GM18909 (cell line): ENCODE measurements around the gene IDNK.
"Not testable (repeated sequence)": the region's sequence is repeated elsewhere in the genome, so short reads cannot be mapped to it uniquely, and the experiment has no call there.

Source experiments
- ATAC-seq: cut with Tn5 transposase; IDR thresholded peaks from one replicate; pipeline ENCODE4 v1.9.1; 2021; ENCODE audit warnings: mild to moderate bottlenecking; ENCODE audit not compliant: unreplicated experiment, poor library complexity

The IDNK gene

DNA sequence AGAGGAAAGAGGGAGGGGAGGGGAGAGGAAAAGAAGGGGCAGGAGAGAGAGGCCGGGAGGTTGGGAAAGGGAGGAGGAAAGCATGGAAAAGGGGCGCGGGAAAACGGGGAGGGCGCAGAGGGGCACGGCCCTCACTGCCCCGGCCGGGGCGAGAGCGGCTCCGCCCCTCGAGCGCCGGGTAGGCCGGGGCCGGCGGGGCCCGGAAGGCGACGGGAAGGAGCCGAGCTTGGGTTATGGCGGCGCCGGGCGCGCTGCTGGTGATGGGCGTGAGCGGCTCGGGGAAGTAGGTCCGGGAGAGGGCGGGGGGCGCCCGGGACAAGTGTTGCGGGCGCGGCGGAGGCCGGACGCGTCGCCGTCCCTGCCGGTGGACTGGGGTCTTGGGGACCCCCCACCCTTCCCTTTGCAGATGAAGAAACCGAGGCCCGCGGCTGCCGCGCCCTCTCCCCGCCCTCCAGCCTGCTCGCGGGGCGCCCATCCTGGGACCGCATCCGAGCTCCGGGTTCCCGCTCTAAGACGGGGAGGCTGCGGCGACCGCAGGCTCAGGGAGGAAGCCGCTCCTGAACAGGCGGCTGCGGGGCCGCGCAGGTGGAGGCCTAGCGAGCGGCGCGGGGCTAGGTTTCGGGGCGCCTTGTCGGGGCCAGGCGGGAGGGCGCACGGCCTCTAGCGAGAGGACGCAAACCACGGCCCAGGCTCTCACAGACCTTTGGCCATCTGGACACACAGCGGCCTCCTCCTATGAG lies at the start of gene IDNK:
Gene IDNK (plus strand): TSS at position 205 of the 740 bp plus-strand sequence. CDS start 29 bp downstream, at position 234.
- peak; percentile 87 for ATAC-seq

DNA sequence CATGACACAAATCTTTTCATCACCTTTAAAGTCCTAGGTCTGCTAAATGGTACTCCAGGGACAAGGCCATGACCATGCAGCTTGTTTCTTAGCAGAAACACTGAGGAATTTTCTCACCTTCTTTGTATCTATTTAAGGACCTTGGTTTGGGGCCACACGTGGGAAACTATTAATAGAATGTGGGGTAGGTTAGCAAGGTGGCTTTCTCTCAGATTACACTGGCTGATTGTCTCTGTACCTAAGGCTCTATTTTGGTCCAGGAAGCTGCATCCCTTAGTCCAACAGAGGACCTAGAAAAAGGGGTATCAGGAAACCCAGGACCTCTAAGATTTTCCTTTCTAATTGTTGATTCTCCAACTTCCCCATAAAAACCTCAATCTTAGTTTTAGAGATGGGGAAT lies 48.5 kb upstream of the IDNK start:
- ATAC-seq: no peak

DNA sequence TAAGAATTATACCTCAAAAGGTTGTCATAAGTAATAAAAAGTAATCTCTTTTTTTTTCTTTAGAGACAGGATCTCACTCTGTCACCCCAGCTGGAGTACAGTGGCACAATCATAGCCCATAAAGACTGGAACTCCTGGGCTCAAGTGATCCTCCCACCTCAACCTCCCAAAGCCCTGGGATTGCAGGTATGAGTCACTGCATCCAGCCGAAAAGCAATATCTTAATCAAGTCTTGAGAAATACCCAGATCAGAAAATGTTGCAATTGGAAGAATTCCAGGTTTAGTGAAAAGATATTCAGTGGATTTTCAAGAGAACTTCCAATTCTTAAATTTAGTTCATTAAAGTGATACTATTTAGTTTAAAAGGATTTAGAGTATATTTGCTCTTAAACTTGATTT lies 40.9 kb upstream of the IDNK start:
- ATAC-seq: no peak

DNA sequence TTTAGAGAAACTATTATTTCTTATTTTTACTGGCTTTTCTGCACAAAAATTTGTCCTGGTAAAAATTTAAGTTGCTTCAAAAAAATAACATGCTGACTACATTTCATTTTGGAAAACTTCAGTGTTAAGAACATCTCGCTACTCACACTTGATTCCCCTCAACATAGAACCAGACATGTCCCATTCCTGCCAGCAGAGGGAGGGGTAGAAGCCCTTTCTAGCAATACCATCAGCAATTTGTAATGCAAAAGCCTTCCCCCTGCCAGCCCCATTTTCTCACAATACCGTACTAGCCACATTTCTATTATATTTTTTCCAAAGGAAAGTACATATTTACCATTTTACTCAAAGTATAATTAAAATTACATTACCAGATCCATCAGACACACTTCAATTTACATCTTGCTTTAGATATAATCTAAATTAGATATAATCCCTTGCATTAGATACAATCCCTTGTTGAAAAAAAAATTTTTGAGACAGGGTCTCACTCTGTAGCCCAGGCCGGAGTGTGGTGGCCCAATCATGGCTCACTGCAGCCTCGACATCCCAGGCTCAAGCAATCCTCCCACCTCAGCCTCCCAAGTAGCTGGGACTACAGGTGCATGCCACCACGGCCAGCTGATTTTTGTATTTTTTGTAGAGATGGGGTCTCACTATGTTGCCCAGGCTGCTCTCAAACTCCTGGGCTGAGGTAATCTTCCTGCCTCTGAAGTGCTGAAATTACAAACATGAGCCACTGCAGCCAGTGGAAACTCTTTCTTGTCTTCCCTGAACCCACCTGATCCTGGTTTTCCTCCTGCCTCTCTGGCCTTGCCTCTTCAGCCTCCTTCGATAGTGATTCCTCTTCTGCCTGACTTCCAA lies 39.6 kb upstream of the IDNK start:
- peak; percentile 69 for ATAC-seq

DNA sequence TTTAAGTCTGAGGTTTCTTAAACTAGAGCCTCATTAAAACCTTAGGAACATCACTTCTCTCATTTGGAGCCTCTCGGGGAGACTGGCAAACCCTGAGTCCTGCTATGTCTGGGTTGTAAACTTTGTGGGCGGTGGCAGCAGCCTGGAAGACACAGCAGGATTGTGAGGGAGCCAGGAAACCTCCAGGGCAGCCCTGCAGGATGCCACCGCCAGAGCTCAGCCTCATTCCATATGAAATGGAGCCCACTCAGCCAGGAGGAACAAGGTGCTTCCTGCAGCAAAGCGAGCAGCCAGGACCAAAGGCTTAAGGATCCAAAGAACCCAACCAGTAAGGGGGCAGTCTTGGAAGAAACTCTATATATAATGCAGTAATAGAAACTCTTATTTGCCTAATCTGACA lies 37.9 kb upstream of the IDNK start:
- no peak for ATAC-seq

DNA sequence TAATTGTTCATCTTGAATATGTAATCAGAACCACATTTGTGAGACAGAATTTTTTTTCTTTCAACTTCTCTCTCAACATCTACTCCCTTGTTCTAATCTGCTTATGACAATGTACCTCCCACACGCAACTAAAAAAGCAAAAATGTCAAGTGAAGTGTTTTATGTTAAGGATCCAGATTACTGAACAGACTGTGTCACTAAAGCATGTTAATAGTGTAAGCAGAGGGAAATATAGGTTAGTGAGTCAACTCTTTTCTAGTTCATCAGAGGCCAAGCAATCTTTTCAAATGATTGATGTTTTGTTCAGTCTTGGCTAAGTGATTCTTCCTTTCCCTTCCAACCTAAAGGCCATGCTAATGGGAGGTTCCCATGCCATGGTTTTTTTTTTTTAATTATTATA lies 34.7 kb upstream of the IDNK start:
- ATAC-seq: no peak

DNA sequence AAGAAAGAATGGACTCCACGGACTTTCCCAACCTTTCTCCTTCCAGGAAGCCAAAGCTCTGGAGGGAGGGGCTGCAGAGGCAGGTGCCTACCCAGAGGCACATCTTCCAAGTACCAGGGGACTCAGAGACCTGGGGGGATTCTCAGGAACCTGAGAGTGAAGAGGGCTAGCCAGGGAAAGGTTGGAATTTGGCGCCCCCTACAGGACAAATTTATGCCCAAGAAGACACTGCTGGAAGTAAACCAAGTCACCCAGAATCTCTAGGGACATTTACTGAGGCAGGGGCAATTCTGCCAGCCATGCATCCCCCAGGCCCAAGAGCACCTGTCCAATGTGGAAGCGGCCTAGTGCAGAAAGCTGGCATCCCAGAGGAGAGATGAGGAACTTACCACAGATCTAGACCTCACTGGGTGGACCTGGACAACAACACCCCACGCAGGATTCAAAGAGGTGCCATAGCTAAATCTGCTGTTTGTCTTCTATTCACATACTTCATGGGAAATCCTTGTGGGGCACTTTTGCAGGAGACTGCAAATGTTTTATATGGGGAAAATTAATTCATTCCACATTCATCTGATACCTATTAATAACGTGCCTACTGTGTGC lies 25.9 kb upstream of the IDNK start:
- ATAC-seq: peak; percentile 67

DNA sequence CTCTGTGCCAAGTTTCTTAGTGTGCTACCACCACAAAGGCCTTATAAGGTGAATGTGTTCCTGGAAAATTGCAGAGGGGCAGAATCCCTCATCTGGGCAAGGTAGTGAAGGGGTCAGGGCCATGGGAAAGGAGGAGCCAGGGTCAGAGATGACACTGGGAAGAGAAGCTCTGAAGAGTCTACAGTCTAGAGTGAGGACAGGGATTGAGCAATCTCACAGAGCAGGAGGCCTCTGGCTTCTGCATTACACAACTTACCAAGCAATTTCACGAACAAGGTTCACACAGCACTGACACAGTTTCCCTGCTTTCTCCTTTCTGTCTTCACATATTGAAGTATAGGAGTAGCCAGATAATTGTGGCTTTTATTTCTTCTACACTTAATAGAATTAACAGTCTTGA lies 24.5 kb upstream of the IDNK start:
- no peak for ATAC-seq

DNA sequence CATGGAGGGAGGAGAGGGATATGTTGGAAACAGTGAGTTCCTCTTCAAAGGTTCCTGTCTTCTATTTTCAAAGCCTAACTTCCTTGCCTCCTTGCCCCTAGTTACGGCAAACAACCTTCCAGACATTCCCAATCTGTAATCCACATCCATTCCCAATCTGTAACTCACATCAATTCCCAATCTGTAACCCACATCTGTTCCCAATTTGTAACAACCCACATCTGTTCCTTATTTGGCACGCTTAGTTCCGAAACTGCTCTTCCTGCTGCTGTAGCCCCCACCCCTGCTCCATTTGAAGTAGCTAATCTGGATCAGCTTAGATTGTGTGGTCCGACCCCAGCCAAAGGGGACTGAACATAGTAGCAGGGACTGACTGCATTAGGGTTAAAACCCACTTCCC lies 23.9 kb upstream of the IDNK start:
- no peak for ATAC-seq

DNA sequence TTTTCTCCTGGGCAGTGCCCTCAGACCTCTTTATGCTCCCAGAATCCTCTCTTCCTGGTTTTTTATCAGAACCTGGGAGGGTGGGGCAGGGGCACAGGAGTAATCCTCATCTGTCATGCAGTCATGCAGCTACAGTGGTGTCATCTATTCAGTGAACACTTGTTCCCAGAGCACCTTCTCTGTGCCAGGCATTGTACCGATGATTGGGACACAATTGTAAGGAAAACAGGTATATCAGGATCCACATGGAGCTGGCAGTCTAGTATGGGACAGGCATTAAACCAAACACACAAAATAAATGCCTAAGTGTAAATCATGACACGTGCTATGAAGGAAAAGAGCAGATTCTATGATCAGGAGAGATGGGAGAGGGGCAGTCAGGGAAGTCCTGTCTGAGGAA lies 21.5 kb upstream of the IDNK start:
- ATAC-seq: no peak

DNA sequence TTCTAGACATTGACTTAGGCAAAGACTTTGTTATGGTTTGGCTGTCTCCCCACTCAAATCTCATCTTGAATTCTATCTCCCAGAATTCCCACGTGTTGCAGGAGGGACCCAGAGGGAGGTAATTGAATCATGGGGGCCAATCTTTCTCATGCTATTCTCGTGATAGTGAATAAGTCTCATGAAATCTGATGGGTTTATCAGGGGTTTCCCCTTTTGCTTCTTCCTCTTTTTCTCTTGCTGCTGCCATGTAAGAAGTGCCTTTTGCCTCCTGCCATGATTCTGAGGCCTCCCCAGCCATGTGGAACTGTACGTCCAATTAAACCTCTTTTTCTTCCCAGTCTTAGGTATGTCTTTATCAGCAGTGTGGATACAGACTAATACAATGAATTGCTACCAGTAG lies 15.3 kb upstream of the IDNK start:
- ATAC-seq: not testable (repeated sequence)

DNA sequence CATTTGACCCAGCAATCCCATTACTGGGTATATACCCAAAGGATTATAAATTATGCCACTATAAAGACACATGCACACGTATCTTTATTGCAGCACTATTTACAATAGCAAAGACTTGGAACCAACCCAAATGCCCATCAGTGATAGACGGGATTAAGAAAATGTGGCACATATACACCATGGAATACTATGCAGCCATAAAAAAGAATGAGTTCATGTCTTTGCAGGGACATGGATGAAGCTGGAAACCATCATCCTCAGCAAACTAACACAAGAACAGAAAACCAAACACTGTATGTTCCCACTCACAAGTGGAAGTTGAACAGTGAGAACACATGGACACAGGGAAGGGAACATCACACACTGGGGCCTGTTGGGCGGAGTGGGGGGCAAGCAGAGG lies 9.6 kb upstream of the IDNK start:
- ATAC-seq: not testable (repeated sequence)

DNA sequence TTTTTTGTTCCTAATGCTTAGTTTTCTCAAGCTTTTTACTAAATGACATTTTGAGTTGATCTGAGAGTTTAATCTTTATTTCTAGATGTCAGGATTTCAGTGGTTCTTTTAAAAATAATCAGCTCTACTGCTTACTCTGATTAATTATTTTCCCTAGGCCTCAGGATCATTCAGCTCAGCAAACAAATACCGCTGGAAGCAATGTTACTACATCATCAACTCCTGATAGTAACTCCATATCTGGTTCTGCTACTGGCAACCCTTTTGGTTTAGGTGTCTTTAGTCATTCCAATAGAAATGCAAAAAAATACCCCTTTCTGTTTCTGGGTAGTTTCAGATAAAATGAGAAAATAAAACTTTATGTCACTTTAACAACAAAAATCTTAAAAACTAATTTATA lies 5.6 kb upstream of the IDNK start:
- no peak for ATAC-seq

DNA sequence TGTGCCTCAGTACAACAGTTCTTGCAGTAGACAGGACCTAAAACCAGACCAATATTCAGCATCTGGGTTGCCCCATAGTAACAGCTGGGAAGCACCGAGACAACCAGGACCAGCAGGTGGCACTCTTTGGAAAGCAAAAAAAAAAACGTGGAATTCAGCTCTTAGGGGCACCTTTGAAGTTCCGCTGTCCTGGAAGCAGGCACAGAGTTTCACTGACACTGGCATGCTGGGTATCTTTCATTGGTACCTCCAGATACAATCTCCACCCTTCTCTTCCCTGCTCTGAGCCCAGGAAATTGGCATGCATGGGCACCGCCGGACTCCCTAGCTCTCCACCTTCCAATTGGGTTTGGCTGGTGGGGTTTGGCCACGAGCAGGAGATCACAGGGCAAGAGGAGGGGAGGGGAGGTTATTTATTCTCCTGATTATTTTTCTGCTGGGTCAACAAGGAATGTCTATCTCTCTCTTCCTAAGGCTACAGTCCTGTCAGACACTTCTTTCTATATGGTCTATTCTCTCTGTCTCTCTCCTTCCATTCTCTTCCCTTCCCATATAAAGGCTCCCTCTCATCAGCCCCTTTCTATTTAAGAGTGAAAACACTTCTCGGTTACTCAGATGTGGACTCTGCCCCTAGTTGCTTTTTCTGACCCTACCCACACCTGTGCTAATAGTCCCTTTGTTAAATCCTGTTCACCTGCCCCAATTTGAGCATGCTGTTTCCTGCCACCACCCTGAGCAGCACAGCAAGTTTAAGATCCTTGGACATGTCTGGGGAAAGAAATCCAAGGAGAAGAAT lies 1.9 kb upstream of the IDNK start:
- ATAC-seq: no peak

DNA sequence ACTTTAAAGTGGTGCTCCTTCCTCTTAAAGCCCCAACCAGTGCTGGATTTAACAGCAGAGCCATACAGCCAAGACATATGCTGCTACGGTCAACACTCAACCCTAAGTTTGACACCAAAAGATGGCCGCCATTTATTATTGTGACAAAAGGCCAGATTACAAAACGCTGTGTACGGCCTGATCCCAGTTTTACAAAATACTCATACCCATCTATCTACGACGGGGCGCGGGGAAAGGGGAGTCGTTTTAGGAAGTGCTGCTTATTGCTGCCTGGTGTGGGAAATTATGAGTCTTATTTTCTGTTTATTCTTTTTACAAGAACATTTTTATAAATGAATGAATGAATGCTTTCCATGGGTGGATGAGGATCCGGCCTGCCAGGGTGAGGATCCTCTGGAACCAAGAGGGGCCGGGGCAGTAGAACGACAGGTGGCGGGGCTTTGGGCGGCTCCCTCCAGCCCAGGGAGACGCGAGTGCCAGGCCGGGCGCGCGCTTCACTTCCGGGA lies 457 bp upstream of the IDNK start:
- peak; percentile 57 for ATAC-seq

DNA sequence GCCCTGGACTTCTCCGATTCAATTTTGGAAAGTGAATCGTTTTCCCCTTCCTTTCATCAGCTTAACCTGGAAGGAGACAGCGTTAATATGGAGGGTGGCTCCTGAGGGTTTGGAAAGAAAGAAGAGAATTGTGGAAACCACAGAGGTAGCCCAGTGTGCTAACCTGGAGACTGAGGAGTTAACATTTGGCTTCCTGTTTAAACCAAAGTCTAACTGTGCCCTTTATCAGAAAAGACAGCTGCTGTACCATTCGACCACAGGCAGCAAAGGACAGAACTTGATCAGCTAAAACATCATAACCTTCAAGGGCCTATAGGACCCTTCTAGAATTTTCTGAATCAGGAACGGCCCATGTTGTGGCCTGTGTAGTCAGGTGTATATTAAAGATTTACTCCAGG lies 735 bp downstream of the IDNK start:
- peak; percentile 28 for ATAC-seq

DNA sequence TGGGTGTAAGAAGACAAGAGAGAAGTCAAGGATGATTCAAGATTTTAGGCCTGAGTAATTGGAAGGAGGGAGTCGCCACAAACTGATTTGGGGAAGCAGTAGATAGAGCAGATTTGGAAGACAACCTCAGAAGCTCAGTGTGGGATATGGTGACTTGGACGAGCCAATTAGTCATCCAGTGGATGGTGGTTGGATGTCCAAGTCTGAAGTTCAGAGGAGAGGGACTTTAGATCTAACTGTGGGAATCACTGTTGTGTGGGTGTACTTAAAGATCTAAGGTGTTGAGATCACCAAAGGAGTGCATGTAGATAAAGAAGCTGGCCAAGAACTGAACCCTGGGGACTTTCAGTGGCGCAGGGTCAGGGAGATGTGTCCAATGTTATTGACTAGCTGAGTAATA lies 2.2 kb downstream of the IDNK start:
- ATAC-seq: no peak

DNA sequence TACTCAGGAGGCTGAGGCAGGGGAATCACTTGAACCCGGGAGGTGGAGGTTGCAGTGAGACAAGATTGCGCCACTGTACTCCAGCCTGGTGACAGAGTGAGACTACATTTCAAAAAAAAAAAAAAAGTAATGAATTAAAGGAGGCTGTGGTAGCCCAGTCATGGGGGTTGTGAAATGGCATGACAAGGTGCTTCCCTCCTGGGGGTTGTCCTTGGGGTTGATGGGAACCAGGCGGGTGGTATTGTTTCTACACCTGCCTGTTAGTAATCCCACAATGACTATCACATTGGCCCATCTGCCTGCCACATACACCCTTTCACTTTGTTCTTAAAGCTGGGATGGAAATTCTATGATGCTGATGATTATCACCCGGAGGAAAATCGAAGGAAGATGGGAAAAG lies 5.6 kb downstream of the IDNK start:
- ATAC-seq: no peak

DNA sequence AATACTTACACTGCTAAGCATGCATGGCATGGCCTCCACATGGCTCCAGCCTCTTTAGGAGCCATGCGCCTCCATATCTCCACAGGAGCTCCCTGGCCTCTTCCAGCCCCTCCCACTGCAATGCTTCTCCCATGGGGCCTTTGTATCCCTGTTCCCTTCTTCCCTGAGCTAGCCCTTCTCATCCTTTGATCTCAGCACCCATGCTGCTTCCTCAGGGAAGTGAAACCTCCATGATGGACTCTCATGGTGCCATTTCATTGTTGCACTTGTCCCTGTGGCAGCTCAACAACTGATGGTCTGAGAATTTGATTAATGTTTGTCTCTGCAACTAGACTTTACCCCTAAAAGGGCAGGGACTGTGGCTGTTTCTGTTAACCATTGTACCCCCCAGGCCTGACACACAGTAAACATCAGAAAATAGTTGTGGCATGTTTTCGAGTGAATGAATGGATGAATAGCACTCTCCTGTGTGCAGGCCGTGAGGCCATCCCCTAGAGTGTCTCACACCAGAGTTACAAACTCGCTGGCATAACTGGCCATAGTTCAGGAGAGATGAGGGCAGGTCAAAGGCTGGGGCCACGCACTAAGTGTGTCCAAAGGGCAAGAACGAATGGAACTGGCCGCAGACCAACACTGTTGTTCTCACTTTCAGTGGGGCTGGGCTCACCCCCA lies 6.6 kb downstream of the IDNK start:
- no peak for ATAC-seq

DNA sequence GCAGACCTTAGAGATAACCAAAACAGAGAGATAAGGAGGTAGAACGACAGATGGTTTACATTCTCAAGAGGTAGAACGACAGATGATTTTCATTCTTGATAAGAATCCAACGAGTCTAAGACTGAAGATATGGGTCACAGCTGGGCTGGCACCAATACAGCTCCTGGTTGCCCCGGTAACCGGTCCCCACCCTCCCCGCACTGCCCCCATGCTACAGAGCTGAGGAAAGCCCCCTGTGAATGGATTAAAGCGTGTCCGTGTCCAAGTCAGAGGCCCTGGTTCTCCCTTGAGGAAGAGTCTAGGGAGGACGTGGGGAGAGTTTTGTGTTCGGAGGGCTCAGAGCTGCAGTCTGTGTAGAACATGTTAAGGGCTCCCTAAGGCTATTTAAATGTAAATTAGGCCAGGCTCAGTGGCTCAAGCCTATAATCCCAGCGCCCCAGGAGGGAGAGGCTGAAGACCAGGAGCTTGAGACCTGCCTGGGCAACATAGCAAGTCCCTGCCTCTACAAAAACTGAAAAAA lies 8.1 kb downstream of the IDNK start:
- no peak for ATAC-seq
